ENCODE results near the gene HINT1. TPM values are rescaled to one million over a fixed set of nuclear protein-coding genes. Genes with fewer than 3 reads are reported as not detected.

Gene HINT1
- total and polyA plus RNA-seq, 4 donors: 107 to 436 (median 175) TPM

GRCh38 chr5:131110256-131110594 lies 54.8 kb downstream of the HINT1 start:
- intact Hi-C loops (cut with DNase I): loop anchor here in 1 of 2 donors (5.0 kb wide), 1 partner anchor 1208 kb away; the partner anchor contains the start of gene CHSY3
- no peaks in the 10 kb centered on the region for H3K4me1 ChIP-seq (ENCODE audit: control insufficient read depth in 1 of 2, insufficient read depth in 2 of 2, low read length in 2 of 2)
- whole genome bisulfite sequencing, 2 donors: 23 to 25% methylated on average over 5 of the region's 5 CpGs
- no peak for DNase-seq
- no peaks in the 10 kb centered on the region for H3K27me3 ChIP-seq (ENCODE audit: control insufficient read depth in 1 of 2, insufficient read depth in 2 of 2, low read length in 1 of 2)
- H3K9me3 ChIP-seq (ENCODE audit: control insufficient read depth, low read length): no peaks in the 10 kb centered on the region
- H3K4me3 ChIP-seq (ENCODE audit: low read length in 2 of 2): no peak overlapping the region
- ATAC-seq (ENCODE audit: low FRiP score): no peak
- H3K27ac ChIP-seq (ENCODE audit: low read depth in 1 of 2, low read length in 2 of 2): no peak overlapping the region
- H3K36me3 ChIP-seq (ENCODE audit: control insufficient read depth in 1 of 2, insufficient read depth in 2 of 2, low read length in 1 of 2): no peaks in the 10 kb centered on the region

GRCh38 chr5:131109540-131110255 lies 55.4 kb downstream of the HINT1 start:
- no peak overlapping the region for H3K27ac ChIP-seq (ENCODE audit: low read depth in 1 of 2, low read length in 2 of 2)
- H3K4me1 ChIP-seq (ENCODE audit: control insufficient read depth in 1 of 2, insufficient read depth in 2 of 2, low read length in 2 of 2): no peaks in the 10 kb centered on the region
- H3K27me3 ChIP-seq (ENCODE audit: control insufficient read depth in 1 of 2, insufficient read depth in 2 of 2, low read length in 1 of 2): no peaks in the 10 kb centered on the region
- ATAC-seq (ENCODE audit: low FRiP score) (peak; percentile 73), DNase-seq (no peak)
- H3K4me3 ChIP-seq (ENCODE audit: low read length in 2 of 2): no peak overlapping the region
- H3K9me3 ChIP-seq (ENCODE audit: control insufficient read depth, low read length): no peaks in the 10 kb centered on the region
- 35 to 43% methylated on average over 2 of the region's 2 CpGs for WGBS, 2 donors
- H3K36me3 ChIP-seq (ENCODE audit: control insufficient read depth in 1 of 2, insufficient read depth in 2 of 2, low read length in 1 of 2): no peaks in the 10 kb centered on the region
- intact Hi-C loops (cut with DNase I): loop anchor here (5.0 to 10.0 kb wide), 6 partner anchors 1207 to 1445 kb away; partner anchors contain the start of gene CHSY3 (in 1 of the 2)

Other genes starting within 250 kb of the HINT1 start
- gene LYRM7, start 5.7 kb upstream of the HINT1 start, total RNA-seq: 10 to 100 TPM in 1 of 2 donors, 1 to 10 TPM in 1; 7.1 to 12.0 TPM
- gene LYRM7, start 5.7 kb upstream of the HINT1 start, polyA plus RNA-seq: 1 to 10 TPM; 4.5 to 5.1 TPM
- gene CDC42SE2, start 98.8 kb upstream of the HINT1 start, total RNA-seq: 10 to 100 TPM; 20.4 to 25.6 TPM
- 10 to 100 TPM; 12.1 to 30.2 TPM for gene CDC42SE2, start 98.8 kb upstream of the HINT1 start, polyA plus RNA-seq

Measured in aorta (tissue), 5 donors.